ENCODE results near the gene IFITM1.

DNA sequence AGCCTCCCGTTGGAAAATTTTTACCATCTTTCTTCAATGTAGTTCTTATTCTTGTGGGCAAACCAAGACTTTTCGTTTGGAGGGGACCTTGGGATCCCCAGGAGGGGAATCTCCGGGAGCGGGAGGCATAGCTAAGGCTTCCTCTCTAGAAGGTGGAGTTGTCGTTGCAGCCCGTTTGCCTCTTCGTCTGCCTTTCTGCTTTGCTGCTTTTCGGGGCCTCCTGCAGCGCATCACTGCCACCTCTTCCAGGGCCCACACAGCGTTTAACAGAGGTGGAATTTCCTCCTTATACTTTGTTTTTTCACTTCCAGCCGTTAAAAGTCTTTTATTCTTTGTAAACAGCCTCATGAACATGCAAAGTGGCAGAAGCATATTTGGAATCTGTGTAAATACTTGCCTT, 10.3 kb downstream of the IFITM1 start:
- TF ChIP-seq, protein P1, sequence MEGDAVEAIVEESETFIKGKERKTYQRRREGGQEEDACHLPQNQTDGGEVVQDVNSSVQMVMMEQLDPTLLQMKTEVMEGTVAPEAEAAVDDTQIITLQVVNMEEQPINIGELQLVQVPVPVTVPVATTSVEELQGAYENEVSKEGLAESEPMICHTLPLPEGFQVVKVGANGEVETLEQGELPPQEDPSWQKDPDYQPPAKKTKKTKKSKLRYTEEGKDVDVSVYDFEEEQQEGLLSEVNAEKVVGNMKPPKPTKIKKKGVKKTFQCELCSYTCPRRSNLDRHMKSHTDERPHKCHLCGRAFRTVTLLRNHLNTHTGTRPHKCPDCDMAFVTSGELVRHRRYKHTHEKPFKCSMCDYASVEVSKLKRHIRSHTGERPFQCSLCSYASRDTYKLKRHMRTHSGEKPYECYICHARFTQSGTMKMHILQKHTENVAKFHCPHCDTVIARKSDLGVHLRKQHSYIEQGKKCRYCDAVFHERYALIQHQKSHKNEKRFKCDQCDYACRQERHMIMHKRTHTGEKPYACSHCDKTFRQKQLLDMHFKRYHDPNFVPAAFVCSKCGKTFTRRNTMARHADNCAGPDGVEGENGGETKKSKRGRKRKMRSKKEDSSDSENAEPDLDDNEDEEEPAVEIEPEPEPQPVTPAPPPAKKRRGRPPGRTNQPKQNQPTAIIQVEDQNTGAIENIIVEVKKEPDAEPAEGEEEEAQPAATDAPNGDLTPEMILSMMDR (CRISPR knock-in tag; IDR thresholded peaks at IDR 0.05): no peak
- TF ChIP-seq MAFK (conservative IDR thresholded peaks at IDR 0.05 in 1 of 2, IDR thresholded peaks at IDR 0.05 in 1 of 2; ENCODE audit: low read length in 2 of 2) (no peak), POLR2A (IDR thresholded peaks at IDR 0.05; ENCODE audit: insufficient read depth in 1 of 2, low read depth in 2 of 2, low read length in 2 of 2) (no peak), CC2D1A (CRISPR knock-in tag; IDR thresholded peaks at IDR 0.05) (no peak), JUNB (CRISPR knock-in tag; IDR thresholded peaks at IDR 0.05; ENCODE audit: borderline replicate concordance) (no peak), FOXP1 (IDR thresholded peaks at IDR 0.05) (no peak), FOXP1 (CRISPR knock-in tag; IDR thresholded peaks at IDR 0.05) (no peak)
- TF ChIP-seq, protein P2, sequence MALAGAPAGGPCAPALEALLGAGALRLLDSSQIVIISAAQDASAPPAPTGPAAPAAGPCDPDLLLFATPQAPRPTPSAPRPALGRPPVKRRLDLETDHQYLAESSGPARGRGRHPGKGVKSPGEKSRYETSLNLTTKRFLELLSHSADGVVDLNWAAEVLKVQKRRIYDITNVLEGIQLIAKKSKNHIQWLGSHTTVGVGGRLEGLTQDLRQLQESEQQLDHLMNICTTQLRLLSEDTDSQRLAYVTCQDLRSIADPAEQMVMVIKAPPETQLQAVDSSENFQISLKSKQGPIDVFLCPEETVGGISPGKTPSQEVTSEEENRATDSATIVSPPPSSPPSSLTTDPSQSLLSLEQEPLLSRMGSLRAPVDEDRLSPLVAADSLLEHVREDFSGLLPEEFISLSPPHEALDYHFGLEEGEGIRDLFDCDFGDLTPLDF (CRISPR knock-in tag; IDR thresholded peaks at IDR 0.05): no peak
